ENCODE results near the gene OCRL. TPM values are rescaled to one million over a fixed set of nuclear protein-coding genes. Genes with fewer than 3 reads are reported as not detected.

The OCRL gene
- total and polyA plus RNA-seq, 2 of the 13 experiments (the other 11 are each of a cell fraction or from before 2014, with no cell fraction given) = 13.4 to 32.0 TPM

GRCh38 chrX:129540722-129541184, 694 bp downstream of the OCRL start (continued):
- TF ChIP-seq ZMAT5 (CRISPR knock-in tag; IDR thresholded peaks at IDR 0.05; ENCODE audit: borderline replicate concordance, low read depth) = no peak
- no peak for TF ChIP-seq SKI (IDR thresholded peaks at IDR 0.05; ENCODE audit: partially characterized antibody)
- TF ChIP-seq ZNF547 (CRISPR knock-in tag; IDR thresholded peaks at IDR 0.05) = no peak
- TF ChIP-seq KDM5A (IDR thresholded peaks at IDR 0.05; ENCODE audit: borderline replicate concordance, low read length) = no peak
- TF ChIP-seq TBL1XR1 (IDR thresholded peaks at IDR 0.05; ENCODE audit: borderline replicate concordance, low read length, partially characterized antibody) = no peak
- TF ChIP-seq ZNF281 (CRISPR knock-in tag; IDR thresholded peaks at IDR 0.05; ENCODE audit: borderline replicate concordance) = no peak
- TF ChIP-seq ZNF383 (CRISPR knock-in tag; IDR thresholded peaks at IDR 0.05; ENCODE audit: borderline replicate concordance) = no peak
- TF ChIP-seq PTBP1 (IDR thresholded peaks at IDR 0.05; ENCODE audit: low read depth, low read length, poor library complexity, severe bottlenecking) = no peak
- TF ChIP-seq RBM22 (optimal IDR thresholded peaks at IDR 0.05; ENCODE audit: low read length) = no peak
- no peak for TF ChIP-seq MXD3 (CRISPR knock-in tag; IDR thresholded peaks at IDR 0.05)
- peak; percentile 2; the same call in 1 of the 2 replicates for TF ChIP-seq PHF8 (CRISPR knock-in tag; IDR thresholded peaks at IDR 0.05)
- no peak for TF ChIP-seq ARHGAP35 (CRISPR knock-in tag; IDR thresholded peaks at IDR 0.05; ENCODE audit: borderline replicate concordance)
- peak; percentile 77 for TF ChIP-seq ZNF687 (CRISPR knock-in tag; IDR thresholded peaks at IDR 0.05)
- TF ChIP-seq CC2D1A (CRISPR knock-in tag; IDR thresholded peaks at IDR 0.05) = no peak
- TF ChIP-seq ZNF652 (CRISPR knock-in tag; IDR thresholded peaks at IDR 0.05; ENCODE audit: borderline replicate concordance, low read depth) = peak; percentile 77
- TF ChIP-seq ZBTB39 (CRISPR knock-in tag; IDR thresholded peaks at IDR 0.05) = no peak
- TF ChIP-seq ZC3H13 (CRISPR knock-in tag; IDR thresholded peaks at IDR 0.05) = no peak
- TF ChIP-seq TEF (CRISPR knock-in tag; IDR thresholded peaks at IDR 0.05) = peak; percentile 84; the same call in 1 of the 2 replicates
- peak; percentile 63 for TF ChIP-seq CEBPG (CRISPR knock-in tag; IDR thresholded peaks at IDR 0.05)
- TF ChIP-seq NR1H2 (CRISPR knock-in tag; IDR thresholded peaks at IDR 0.05; ENCODE audit: borderline replicate concordance, low read depth) = no peak

Data from HepG2 (cell line).